GM21528 (cell line): ENCODE measurements around the gene NELL2.
"Not testable (repeated sequence)": the region's sequence is repeated elsewhere in the genome, so short reads cannot be mapped to it uniquely, and the experiment has no call there.

ENCODE experiments used
- ATAC-seq: cut with Tn5 transposase; IDR thresholded peaks from one replicate; pipeline ENCODE4 v1.9.1; 2021; ENCODE audit warnings: mild to moderate bottlenecking, moderate library complexity; ENCODE audit not compliant: unreplicated experiment, low FRiP score

NELL2 gene

GRCh38 chr12:44703182-44703910 lies 172.8 kb downstream of the NELL2 start:
- no peak for ATAC-seq

GRCh38 chr12:44697511-44697910 lies 178.6 kb downstream of the NELL2 start:
- no peak for ATAC-seq

DNA sequence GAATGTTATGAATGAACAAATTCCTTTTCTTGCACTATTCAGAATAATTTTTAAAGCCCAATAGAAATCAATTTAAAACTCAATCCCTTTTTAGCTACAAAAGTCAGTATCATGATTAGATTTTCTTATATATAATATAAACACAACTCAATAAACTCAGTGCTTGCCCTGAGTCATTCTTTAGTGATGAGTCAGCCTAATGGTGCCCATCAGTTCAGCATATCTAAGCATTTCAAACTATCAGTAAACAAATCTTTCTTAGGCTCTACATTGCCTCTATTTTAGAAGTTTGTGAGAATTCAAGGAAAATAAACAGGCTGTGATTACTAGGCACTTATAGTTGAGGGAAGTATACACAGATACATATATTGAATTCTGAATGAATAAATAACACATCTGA lies 179.6 kb downstream of the NELL2 start:
- no peak for ATAC-seq

DNA sequence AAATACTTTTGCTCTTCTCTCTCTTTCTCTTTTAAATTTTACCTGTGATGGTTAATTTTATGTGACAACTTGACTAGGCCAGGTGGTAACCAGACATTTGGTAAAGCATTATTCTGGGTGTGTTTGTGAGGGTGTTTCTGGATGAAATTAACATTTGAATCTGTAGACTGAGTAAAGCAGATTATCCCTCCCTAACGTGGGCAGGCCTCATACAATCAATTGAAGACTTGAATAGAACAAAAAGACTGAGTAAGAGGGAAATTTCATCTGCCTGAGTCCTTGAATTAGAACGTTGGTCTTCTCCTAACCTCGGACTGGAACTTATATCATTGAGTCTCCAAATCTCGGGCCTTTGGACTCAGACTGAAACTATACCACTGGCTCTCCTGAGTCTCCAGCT lies 182.1 kb downstream of the NELL2 start:
- ATAC-seq: no peak

GRCh38 chr12:44689587-44689986 lies 186.5 kb downstream of the NELL2 start:
- ATAC-seq: no peak

DNA sequence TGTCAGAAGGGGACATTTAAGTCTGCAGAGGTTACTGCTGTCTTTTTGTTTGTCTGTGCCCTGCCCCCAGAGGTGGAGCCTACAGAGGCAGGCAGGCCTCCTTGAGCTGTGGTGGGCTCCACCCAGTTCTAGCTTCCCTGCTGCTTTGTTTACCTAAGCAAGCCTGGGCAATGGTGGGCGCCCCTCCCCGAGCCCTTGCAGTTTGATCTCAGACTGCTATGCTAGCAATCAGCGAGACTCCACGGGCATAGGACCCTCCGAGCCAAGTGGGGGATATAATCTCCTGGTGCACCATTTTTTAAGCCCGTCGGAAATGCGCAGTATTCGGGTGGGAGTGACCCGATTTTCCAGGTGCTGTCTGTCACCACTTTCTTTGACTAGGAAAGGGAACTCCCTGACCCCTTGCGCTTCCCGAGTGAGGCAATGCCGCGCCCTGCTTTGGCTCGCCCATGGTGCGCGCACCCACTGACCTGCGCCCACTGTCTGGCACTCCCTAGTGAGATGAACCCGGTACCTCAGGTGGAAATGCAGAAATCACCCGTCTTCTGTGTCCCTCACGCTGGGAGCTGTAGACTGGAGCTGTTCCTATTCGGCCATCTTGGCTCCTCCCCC lies 189.2 kb downstream of the NELL2 start:
- not testable (repeated sequence) for ATAC-seq

GRCh38 chr12:44677724-44678123 lies 198.4 kb downstream of the NELL2 start:
- no peak for ATAC-seq

DNA sequence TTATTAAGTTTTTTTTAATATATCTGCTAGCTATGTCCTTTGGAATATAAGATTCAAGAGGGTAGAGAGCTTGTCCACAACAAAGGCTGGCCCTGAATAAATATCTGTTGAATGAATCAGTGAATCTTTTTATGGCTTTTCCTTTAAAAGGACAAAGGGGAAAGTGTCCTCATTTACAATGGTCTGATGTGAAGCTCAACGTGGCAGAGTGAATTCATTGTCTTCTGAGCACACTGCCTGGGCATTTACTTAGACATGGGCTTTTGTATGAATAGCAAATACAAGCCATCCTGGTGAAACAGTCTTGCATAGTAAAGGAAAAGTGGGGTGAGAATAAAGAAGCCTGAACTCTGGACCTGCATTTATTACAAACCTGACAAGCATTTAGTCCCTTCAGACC lies 201.2 kb downstream of the NELL2 start:
- no peak for ATAC-seq

DNA sequence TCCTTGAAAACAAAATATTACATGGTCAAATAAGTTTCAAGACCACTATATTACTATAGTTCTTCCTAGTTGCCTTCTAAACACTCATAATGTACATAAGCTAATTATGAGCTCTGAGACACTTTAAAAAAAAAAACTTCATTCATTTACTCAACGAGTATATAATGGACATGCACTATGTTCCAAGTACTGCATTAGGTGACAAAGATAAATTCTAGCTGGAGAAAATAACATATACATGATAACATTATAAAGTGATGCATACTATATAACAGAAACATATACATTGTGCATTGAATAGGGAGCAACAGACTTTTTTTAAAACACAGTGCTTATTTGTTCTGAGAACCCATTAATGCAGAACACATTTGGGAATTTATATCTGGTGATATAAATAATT lies 202.3 kb downstream of the NELL2 start:
- ATAC-seq: no peak

DNA sequence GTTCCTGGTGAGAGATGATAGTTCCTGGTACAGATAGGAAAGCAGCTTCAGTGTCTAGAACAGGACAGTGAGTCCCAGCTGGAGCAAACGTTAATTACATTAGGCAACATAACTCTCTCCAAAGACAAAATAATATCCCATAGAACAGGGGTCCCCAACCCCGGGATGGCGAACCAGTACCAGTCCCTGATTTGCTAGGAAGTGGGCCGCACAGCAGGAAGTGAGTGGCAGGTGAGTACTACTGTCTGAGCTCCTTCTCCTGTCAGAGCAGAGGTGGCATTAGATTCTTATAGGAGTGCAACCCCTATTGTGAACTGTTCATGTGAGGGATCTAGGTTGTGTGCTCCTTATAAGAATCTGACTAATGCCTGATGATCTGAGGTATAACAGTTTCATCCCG lies 204.1 kb downstream of the NELL2 start:
- ATAC-seq: no peak

DNA sequence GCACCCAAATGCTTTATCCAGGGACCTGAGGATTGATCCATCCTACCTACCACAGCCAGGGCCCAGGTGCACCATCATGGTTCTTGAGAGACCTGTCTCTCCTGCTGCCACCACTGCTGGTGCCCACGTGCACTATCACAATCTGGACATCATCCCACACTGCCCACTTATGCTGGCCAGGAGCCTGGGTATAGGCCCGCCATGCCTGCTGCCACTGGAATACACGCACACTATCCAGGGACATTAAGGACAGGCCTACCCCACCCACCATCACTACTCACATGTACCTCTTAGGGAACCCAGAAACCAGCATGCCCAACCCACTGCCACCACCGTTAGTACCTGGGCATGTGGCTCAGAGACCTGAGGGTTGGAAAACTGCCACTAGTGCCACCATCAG lies 207.7 kb downstream of the NELL2 start:
- ATAC-seq: no peak

GRCh38 chr12:44667461-44667860 lies 208.7 kb downstream of the NELL2 start:
- no peak for ATAC-seq

DNA sequence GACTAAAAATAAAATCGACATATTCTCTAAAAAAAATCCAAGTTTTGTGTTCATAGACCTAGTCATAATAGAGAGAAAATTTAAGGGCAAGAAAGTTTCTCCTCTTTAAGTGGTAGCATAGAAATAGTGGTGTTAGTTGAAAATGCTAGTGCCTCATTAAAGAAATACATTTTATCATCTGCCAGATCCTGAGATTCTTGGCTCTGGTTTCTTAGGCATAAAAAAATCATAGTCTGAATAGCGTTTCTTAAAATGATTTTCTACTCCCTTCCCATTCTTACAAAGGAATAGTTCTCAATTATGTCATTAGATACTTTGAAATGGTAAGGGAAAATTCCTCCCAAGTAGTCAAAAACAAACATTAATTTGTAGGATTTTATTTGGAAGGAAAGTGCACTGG lies 212.8 kb downstream of the NELL2 start:
- no peak for ATAC-seq

- no peak for ATAC-seq
Measured at GRCh38 chr12:44655846-44656245, 220.3 kb downstream of the NELL2 start.

- no peak for ATAC-seq
Measured at GRCh38 chr12:44654646-44655639, 221.2 kb downstream of the NELL2 start.

GRCh38 chr12:44653861-44654527 lies 222.1 kb downstream of the NELL2 start:
- ATAC-seq: no peak

GRCh38 chr12:44649693-44650092 lies 226.4 kb downstream of the NELL2 start:
- ATAC-seq: no peak

- no peak for ATAC-seq
Measured at GRCh38 chr12:44647917-44648690, 228.0 kb downstream of the NELL2 start.

- no peak for ATAC-seq
Measured at GRCh38 chr12:44640427-44641190, 235.5 kb downstream of the NELL2 start.
